Measurements from ENCODE around the gene FGD3.

FGD3 gene

DNA sequence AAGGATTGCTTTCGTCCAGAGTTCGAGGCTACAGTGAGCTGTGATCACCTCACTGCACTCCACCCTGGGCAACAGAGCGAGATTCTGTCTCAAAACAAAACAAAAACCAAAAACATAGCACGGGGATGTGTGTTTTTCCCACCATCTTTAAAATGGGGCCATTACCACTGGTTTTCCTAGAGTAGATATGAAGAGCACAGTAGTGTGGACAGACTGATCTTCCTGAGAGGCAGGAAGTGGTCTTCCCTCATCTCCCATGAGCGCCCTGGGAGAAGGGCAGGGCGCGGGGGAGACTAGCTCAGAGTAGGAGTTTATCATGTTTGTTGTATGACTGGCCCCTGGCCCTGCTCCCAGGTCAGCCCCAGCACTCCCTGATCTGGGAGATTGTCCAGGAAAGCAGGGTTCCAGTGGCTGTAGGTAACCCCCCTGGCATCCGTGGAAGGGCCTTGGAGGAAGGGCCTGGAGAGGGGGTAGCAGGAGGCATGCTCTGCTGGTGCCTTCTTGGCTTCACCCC is 113.5 kb downstream of the FGD3 start:
- H3K36me3 ChIP-seq (ENCODE audit: insufficient read depth, low read length) = no peaks in the 10 kb centered on the region
- H3K4me3 ChIP-seq (ENCODE audit: low read depth in 1 of 2, low read length in 2 of 2) = no peak overlapping the region
- no peaks in the 10 kb centered on the region for H3K27me3 ChIP-seq (ENCODE audit: control insufficient read depth in 1 of 2, insufficient read depth in 2 of 2, low read length in 2 of 2)
- no peak overlapping the region for H3K27ac ChIP-seq (ENCODE audit: low read depth, low read length)
- H3K9ac ChIP-seq (ENCODE audit: low read length) = no peak overlapping the region
- no peaks in the 10 kb centered on the region for H3K9me3 ChIP-seq (ENCODE audit: low read length)
- H3K4me1 ChIP-seq (ENCODE audit: insufficient read depth, low read length) = peaks cover 16% of the 10 kb centered on the region

DNA sequence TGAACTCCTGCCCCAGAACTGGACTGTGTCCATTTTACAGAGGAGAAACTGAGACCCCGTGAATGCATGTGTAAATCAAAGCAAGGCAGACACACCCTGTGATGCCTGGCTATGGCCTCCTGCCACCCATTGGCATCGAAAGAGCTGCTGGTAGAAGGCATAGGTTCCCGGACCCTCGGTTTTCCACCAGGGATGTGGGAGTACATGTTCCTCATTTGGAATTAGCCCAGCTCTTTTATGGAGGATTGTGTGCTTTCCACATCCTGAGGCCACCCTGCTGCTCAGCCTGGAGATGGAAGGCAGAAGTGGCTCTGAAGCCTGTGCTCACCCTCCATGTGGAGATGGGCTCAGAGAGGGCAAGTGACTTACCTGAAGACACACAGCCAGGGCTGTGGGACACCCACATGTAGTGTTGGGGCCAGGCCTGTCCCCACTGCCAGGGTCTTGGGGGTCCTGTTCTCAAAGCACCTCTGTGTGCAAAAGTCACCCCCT is 114.0 kb downstream of the FGD3 start:
- Histone ChIP-seq H3K27ac (ENCODE audit: low read depth, low read length) (no peak overlapping the region), H3K9me3 (ENCODE audit: low read length) (no peaks in the 10 kb centered on the region), H3K27me3 (ENCODE audit: control insufficient read depth in 1 of 2, insufficient read depth in 2 of 2, low read length in 2 of 2) (no peaks in the 10 kb centered on the region), H3K36me3 (ENCODE audit: insufficient read depth, low read length) (no peaks in the 10 kb centered on the region), H3K4me1 (ENCODE audit: insufficient read depth, low read length) (peaks cover 16% of the 10 kb centered on the region), H3K4me3 (ENCODE audit: low read depth in 1 of 2, low read length in 2 of 2) (no peak overlapping the region), H3K9ac (ENCODE audit: low read length) (no peak overlapping the region)

DNA sequence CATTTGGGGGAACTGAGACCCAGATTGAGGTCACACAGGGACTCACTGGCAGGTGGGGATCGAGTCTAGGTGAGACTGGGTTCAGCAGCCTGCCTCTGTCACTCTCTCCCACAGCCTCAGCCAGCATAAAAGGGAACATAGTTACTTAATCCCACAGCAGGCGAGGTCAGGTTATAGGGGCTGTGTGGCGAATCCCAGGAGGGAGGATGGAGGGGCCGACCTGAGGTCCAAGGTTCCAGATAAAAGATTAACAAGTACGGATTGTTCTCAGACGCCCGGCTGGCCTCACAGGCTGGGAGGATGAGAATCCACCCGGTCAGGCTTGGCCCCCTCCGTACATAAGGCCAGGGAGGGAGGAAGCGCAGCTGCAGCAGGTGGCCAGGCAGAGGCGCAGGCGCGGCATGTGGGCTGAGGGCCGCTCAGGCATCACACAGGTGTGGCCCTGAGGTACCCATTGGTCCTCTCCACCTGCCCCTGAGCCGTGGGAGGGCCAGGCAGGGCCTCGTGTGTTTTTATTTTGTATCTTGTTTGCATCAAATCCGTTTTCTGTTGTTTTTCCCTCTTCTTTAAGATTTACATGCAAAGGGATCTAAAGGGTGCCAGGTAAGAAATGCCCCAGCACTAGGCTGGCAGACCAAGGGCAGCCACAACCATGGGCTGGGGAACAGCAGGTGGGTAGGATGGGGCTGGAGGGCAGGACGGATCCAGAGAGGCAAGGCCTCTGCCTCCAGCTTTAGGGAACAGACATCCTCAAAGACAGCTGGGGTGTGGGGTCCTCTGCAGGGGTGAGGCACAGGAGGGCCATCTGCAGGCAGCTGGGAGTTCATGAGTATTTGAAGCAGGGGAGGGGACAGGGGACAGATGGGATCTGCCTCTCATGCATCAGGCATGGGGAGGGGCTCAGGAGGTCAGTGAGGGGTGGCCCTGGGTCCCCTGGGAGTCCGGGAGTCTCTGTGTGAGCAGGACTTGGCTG is 114.8 kb downstream of the FGD3 start:
- Histone ChIP-seq H3K36me3 (ENCODE audit: insufficient read depth, low read length) (no peaks in the 10 kb centered on the region), H3K27me3 (ENCODE audit: control insufficient read depth in 1 of 2, insufficient read depth in 2 of 2, low read length in 2 of 2) (no peaks in the 10 kb centered on the region), H3K9ac (ENCODE audit: low read length) (no peak overlapping the region), H3K27ac (ENCODE audit: low read depth, low read length) (no peak overlapping the region), H3K9me3 (ENCODE audit: low read length) (no peaks in the 10 kb centered on the region), H3K4me3 (ENCODE audit: low read depth in 1 of 2, low read length in 2 of 2) (no peak overlapping the region), H3K4me1 (ENCODE audit: insufficient read depth, low read length) (peaks cover 16% of the 10 kb centered on the region)

DNA sequence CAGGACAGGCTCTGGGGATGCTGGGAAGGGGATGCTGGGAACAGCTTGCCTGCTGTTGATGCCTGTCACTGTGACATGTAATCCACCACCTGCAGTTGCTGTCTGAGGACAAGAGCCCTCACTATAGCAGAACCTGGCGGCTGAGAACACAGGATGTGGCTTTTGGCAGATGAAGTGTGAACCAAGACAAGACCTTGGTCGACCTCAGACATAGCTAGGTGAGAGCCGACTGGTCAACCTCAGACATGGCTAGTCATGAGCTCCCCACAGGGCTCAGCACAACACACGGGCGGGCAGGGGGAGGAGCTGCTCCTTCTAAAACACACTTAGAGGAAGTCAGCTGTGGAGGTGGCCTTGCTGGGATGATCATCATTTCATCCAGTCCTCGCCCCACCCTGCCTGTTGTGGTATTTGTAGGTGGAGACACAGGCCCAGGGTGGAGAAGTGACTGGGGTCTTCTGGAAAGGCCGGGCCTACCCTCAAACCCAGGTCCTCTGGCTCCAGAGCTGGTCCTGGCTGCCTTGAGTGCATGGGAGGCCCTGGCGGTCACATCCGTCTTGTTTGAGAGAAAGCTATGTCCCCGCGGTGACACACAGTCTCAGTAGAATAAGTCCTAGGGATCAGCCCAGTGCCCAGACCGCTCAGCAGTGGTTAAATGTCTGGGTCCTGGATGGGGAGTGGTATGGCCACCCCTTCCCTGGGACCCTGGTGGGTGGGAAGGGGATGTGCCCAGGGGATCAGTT is 117.2 kb downstream of the FGD3 start:
- H3K4me1 ChIP-seq (ENCODE audit: insufficient read depth, low read length) = peaks cover 16% of the 10 kb centered on the region

DNA sequence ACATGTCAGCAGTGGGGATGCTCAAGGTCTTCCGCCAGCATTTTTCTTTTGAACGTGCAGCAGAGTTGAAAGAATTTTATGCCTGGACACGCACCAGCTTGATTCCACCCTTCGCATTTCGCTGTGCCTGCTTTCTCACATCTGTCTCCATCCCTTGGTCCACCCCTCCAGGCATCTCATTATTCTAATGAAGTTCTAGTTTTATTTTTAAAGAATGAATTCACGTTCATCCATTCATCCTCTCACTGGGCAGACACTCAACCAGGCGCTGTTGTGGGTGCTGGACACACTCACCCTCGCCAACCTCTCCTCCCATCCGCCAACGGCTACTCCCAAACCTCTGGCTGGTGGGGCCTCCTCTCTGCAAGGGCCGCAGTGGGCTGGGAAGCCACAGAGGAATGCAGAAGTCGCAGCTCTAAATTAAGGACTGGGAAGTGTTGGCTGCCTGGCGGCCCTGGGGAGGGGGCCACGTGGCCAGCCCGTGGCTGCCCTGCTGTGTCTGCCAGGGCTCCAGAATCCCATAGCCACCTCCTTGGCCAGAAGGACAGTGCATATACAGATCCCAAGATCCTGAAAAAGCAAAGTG is 117.9 kb downstream of the FGD3 start:
- no peaks in the 10 kb centered on the region for H3K27me3 ChIP-seq (ENCODE audit: control insufficient read depth in 1 of 2, insufficient read depth in 2 of 2, low read length in 2 of 2)
- H3K9ac ChIP-seq (ENCODE audit: low read length) = no peak overlapping the region
- H3K9me3 ChIP-seq (ENCODE audit: low read length) = no peaks in the 10 kb centered on the region
- no peak overlapping the region for H3K4me3 ChIP-seq (ENCODE audit: low read depth in 1 of 2, low read length in 2 of 2)
- H3K36me3 ChIP-seq (ENCODE audit: insufficient read depth, low read length) = no peaks in the 10 kb centered on the region
- H3K27ac ChIP-seq (ENCODE audit: low read depth, low read length) = no peak overlapping the region
- peaks cover 12% of the 10 kb centered on the region for H3K4me1 ChIP-seq (ENCODE audit: insufficient read depth, low read length)

More for the DNA sequence above, 117.2 kb downstream of the FGD3 start:
- H3K9me3 ChIP-seq (ENCODE audit: low read length) = no peaks in the 10 kb centered on the region
- no peak overlapping the region for H3K9ac ChIP-seq (ENCODE audit: low read length)
- H3K36me3 ChIP-seq (ENCODE audit: insufficient read depth, low read length) = no peaks in the 10 kb centered on the region
- H3K27me3 ChIP-seq (ENCODE audit: control insufficient read depth in 1 of 2, insufficient read depth in 2 of 2, low read length in 2 of 2) = no peaks in the 10 kb centered on the region
- no peak overlapping the region for H3K4me3 ChIP-seq (ENCODE audit: low read depth in 1 of 2, low read length in 2 of 2)
- H3K27ac ChIP-seq (ENCODE audit: low read depth, low read length) = no peak overlapping the region

DNA sequence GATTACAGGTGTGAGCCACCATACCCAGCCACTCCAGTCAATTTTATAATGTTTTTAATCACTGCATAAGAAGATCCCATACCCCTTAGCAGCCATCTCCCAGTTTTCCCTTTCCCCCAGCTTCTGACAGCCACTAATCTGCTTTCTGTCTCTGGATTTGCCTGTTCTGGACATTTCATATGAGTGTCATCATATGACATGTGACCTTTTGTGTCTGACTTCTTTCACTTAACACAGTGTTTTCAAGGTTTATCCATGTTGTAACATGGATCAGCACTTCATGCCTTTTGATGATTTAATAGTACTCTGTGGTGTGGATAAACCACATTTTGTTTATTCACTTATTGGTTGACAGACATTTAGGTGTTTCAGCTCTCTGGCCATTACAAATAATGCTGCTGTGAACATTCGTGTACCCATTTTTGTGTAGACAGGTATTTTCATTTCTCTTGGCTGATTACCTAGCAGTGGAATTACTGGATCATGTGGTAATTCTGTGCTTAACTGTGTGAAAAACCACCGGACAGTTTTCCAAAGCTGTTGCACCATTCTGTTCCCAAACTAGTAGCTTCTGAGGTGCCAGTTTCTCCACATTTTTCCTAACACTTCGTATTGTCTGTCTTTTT is 119.8 kb downstream of the FGD3 start:
- Histone ChIP-seq H3K4me1 (ENCODE audit: insufficient read depth, low read length) (peaks cover 14% of the 10 kb centered on the region), H3K36me3 (ENCODE audit: insufficient read depth, low read length) (no peaks in the 10 kb centered on the region), H3K27ac (ENCODE audit: low read depth, low read length) (no peak overlapping the region), H3K9ac (ENCODE audit: low read length) (no peak overlapping the region), H3K9me3 (ENCODE audit: low read length) (no peaks in the 10 kb centered on the region), H3K27me3 (ENCODE audit: control insufficient read depth in 1 of 2, insufficient read depth in 2 of 2, low read length in 2 of 2) (no peaks in the 10 kb centered on the region), H3K4me3 (ENCODE audit: low read depth in 1 of 2, low read length in 2 of 2) (no peak overlapping the region)

DNA sequence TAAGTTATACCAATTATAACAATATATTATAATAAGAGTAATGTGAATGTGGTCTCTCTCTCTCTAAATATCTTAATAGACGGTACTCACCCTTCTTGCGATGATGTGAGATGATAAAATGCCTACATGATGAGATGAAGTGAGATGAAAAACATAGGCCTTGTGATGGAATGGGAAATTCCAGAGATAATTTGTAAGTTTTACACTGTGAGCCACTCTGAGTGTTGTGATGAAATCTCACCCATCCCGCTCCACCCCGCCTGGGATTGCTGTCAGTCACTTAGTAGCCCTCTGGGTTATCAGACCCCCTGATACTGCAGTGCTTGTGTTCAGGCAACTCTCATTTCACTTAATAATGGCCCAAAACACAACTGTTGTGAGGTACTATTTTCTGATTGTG is 121.6 kb downstream of the FGD3 start:
- Histone ChIP-seq H3K27me3 (ENCODE audit: control insufficient read depth in 1 of 2, insufficient read depth in 2 of 2, low read length in 2 of 2) (no peaks in the 10 kb centered on the region), H3K9me3 (ENCODE audit: low read length) (no peaks in the 10 kb centered on the region), H3K4me1 (ENCODE audit: insufficient read depth, low read length) (peaks cover 30% of the 10 kb centered on the region), H3K27ac (ENCODE audit: low read depth, low read length) (no peak overlapping the region), H3K36me3 (ENCODE audit: insufficient read depth, low read length) (no peaks in the 10 kb centered on the region), H3K9ac (ENCODE audit: low read length) (no peak overlapping the region), H3K4me3 (ENCODE audit: low read depth in 1 of 2, low read length in 2 of 2) (no peak overlapping the region)

DNA sequence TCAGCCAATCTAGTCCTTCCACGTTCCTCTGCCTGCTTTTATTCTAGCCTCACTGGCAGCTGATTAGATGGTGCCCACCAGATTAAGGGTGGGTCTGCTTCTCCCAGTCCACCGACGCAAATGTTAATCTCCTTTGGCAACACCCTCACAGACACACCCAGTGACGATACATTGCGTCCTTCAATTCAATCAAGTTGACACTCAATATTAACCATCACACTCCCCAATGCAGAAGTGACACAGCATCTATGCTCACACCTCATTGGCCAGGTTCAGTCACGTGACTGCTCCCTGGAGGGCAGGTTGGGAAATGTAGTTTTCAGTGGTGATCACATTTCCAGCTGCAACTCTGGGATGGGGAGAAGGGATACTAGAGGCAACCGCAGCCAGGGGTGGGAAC is 124.1 kb downstream of the FGD3 start:
- H3K36me3 ChIP-seq (ENCODE audit: insufficient read depth, low read length) = no peaks in the 10 kb centered on the region
- H3K4me3 ChIP-seq (ENCODE audit: low read depth in 1 of 2, low read length in 2 of 2) = no peak overlapping the region
- no peaks in the 10 kb centered on the region for H3K27me3 ChIP-seq (ENCODE audit: control insufficient read depth in 1 of 2, insufficient read depth in 2 of 2, low read length in 2 of 2)
- H3K27ac ChIP-seq (ENCODE audit: low read depth, low read length) = no peak overlapping the region
- H3K4me1 ChIP-seq (ENCODE audit: insufficient read depth, low read length) = peaks cover 37% of the 10 kb centered on the region
- no peak overlapping the region for H3K9ac ChIP-seq (ENCODE audit: low read length)
- H3K9me3 ChIP-seq (ENCODE audit: low read length) = no peaks in the 10 kb centered on the region

DNA sequence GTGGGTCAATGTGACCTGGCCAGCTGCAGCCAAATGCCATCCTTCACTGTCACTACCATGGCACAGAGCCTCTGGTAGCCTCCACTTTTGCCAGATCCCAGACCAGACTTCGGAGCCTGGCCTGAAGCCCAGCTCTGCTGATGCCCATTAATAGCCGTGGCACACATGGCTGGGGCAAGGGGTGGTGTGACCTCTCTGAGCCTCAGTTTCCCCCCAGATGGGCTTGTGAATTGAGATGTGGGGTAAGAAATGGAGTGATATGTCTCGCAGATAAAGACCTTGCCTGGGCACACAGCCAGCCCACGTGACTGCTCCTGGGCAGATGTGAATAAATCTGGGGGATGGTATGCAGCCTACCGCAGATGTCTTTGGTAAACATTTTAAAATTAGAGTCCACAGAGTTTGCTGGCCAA is 125.1 kb downstream of the FGD3 start:
- H3K9ac ChIP-seq (ENCODE audit: low read length) = no peak overlapping the region
- H3K9me3 ChIP-seq (ENCODE audit: low read length) = no peaks in the 10 kb centered on the region
- peaks cover 37% of the 10 kb centered on the region for H3K4me1 ChIP-seq (ENCODE audit: insufficient read depth, low read length)
- H3K4me3 ChIP-seq (ENCODE audit: low read depth in 1 of 2, low read length in 2 of 2) = peak overlapping the region in 1 of 2 donors; percentile 28
- H3K36me3 ChIP-seq (ENCODE audit: insufficient read depth, low read length) = no peaks in the 10 kb centered on the region
- H3K27ac ChIP-seq (ENCODE audit: low read depth, low read length) = no peak overlapping the region
- H3K27me3 ChIP-seq (ENCODE audit: control insufficient read depth in 1 of 2, insufficient read depth in 2 of 2, low read length in 2 of 2) = no peaks in the 10 kb centered on the region

DNA sequence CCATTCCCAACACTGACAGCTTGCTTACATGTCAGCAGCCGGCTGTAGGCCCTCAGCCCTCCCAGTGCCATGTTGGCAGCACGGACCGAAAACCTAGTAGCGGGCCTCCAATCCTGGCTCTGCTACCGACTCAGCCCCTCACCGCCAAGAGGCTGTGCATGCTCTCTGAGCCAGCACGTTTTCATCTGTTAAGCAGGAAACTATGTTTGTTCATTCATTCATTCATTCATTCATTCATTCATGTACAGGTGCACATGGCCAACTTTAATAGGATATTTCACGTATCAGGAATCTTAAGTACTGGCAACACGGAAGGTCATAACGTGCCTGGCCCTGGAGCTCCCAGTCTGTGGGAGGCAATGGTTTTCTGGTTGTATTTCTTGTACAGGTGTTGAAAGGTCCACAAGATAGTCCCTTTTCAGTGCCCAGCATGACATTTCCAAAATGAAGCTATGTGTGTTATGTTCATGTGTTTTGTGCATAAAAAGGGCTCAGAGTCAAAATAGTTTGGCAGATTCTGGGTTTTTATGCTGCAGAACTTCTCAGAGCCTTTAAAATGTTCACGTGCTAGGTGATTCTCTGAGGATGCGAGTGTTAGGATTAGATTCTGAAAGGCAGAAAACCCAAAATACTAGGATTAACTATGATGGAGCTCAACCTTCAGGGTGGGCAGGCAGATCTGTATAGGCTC is 128.9 kb downstream of the FGD3 start:
- Histone ChIP-seq H3K9ac (ENCODE audit: low read length) (no peak overlapping the region), H3K9me3 (ENCODE audit: low read length) (no peaks in the 10 kb centered on the region), H3K27me3 (ENCODE audit: control insufficient read depth in 1 of 2, insufficient read depth in 2 of 2, low read length in 2 of 2) (no peaks in the 10 kb centered on the region), H3K4me1 (ENCODE audit: insufficient read depth, low read length) (peaks cover 32% of the 10 kb centered on the region), H3K27ac (ENCODE audit: low read depth, low read length) (no peak overlapping the region), H3K4me3 (ENCODE audit: low read depth in 1 of 2, low read length in 2 of 2) (no peak overlapping the region), H3K36me3 (ENCODE audit: insufficient read depth, low read length) (no peaks in the 10 kb centered on the region)

Measured in muscle layer of colon (tissue), 2 donors.